OCI-LY1 (cell line): ENCODE data around the gene SERP1.

Experiments
- H2AFZ ChIP-seq: fragments of 200-600 bp; sonication (generic), shearing (Covaris generic); 2 replicates; pipeline ENCODE4 v1.6.0; 2014; ENCODE audit warnings: antibody characterized with exemption, mild to moderate bottlenecking, low read length
- H3F3A ChIP-seq: fragments of 200-600 bp; sonication (generic), shearing (Covaris generic); 2 replicates; pipeline ENCODE4 v1.6.0; 2014; ENCODE audit warnings: mild to moderate bottlenecking, antibody characterized with exemption, low read length, moderate library complexity; ENCODE audit not compliant: insufficient read depth
- H3K27ac ChIP-seq: fragments of 200-600 bp; sonication (generic); 2 replicates; pipeline ENCODE4 v1.5.1; 2014; ENCODE audit warnings: low read length, mixed run types, mild to moderate bottlenecking, low read depth; ENCODE audit not compliant: poor library complexity, severe bottlenecking
- H3K27me3 ChIP-seq: fragments of 200-600 bp; sonication (generic); 2 replicates; pipeline ENCODE4 v1.6.0; 2014; ENCODE audit warnings: antibody characterized with exemption, mild to moderate bottlenecking, low read length, moderate library complexity; ENCODE audit not compliant: insufficient read depth
- H3K36me3 ChIP-seq: fragments of 200-600 bp; sonication (generic); 2 replicates; pipeline ENCODE4 v1.6.1; 2014; ENCODE audit warnings: mild to moderate bottlenecking, antibody characterized with exemption, low read length, moderate library complexity, mixed read lengths; ENCODE audit not compliant: insufficient read depth
- H3K4me1 ChIP-seq: fragments of 200-600 bp; sonication (generic); 2 replicates; pipeline ENCODE4 v1.5.1; 2014; ENCODE audit warnings: mild to moderate bottlenecking, low read length, moderate library complexity; ENCODE audit not compliant: insufficient read depth, severe bottlenecking
- H3K4me2 ChIP-seq: fragments of 200-600 bp; sonication (generic), shearing (Covaris generic); 2 replicates; pipeline ENCODE4 v1.6.1; 2014; ENCODE audit warnings: low read length
- H3K4me3 ChIP-seq: fragments of 200-600 bp; sonication (generic); 2 replicates; pipeline ENCODE4 v1.5.1; 2014; ENCODE audit warnings: low read length, low read depth, mild to moderate bottlenecking, mixed read lengths; ENCODE audit not compliant: poor library complexity, severe bottlenecking
- H3K79me2 ChIP-seq: fragments of 200-600 bp; shearing (Covaris generic); 2 replicates; pipeline ENCODE4 v1.6.1; 2016; ENCODE audit warnings: mixed run types, low read length, mixed read lengths; ENCODE audit not compliant: insufficient read depth
- H3K9ac ChIP-seq: fragments of 200-600 bp; sonication (generic), shearing (Covaris generic); 2 replicates; pipeline ENCODE4 v1.6.1; 2014; ENCODE audit warnings: mild to moderate bottlenecking, low read length, mixed read lengths
- H3K9me2 ChIP-seq: fragments of 200-600 bp; sonication (generic), shearing (Covaris generic); 2 replicates; pipeline ENCODE4 v1.6.1; 2014; ENCODE audit warnings: low read depth, mild to moderate bottlenecking, low read length, mixed read lengths
- H3K9me3 ChIP-seq: fragments of 200-600 bp; shearing (Covaris generic); 2 replicates; pipeline ENCODE4 v1.6.1; 2014; ENCODE audit warnings: low read length, mixed read lengths
- H4K20me1 ChIP-seq: fragments of 200-600 bp; sonication (generic), shearing (Covaris generic); 2 replicates; pipeline ENCODE4 v1.6.0; 2016; ENCODE audit warnings: mild to moderate bottlenecking, low read length; ENCODE audit not compliant: insufficient read depth
- CTCF ChIP-seq: fragments of 200-600 bp; sonication (generic), shearing (Covaris generic); IDR thresholded peaks from 2 replicates; pipeline ENCODE4 v1.5.1; 2017; ENCODE audit warnings: mild to moderate bottlenecking, antibody characterized with exemption, low read length, moderate library complexity, mixed read lengths
- EZH2 ChIP-seq: fragments of 200-600 bp; sonication (generic), shearing (Covaris generic); IDR thresholded peaks from 2 replicates; pipeline ENCODE4 v1.8.0; 2017; ENCODE audit warnings: borderline replicate concordance, mixed run types, mild to moderate bottlenecking, antibody characterized with exemption, low read length, moderate library complexity, mixed read lengths

The SERP1 gene

GRCh38 chr3:150495563-150496168 is 50.6 kb downstream of the SERP1 start:
- Histone ChIP-seq H3F3A (no peaks in the 10 kb centered on the region), H3K79me2 (no peaks in the 10 kb centered on the region), H3K9me2 (no peaks in the 10 kb centered on the region), H3K4me2 (no peak overlapping the region), H3K36me3 (no peaks in the 10 kb centered on the region; the same call in 1 of the 2 replicates), H3K27me3 (no peaks in the 10 kb centered on the region), H3K9ac (no peak overlapping the region), H3K4me3 (no peak overlapping the region), H4K20me1 (no peaks in the 10 kb centered on the region), H3K9me3 (no peaks in the 10 kb centered on the region), H3K27ac (no peak overlapping the region), H2AFZ (no peak overlapping the region), H3K4me1 (no peaks in the 10 kb centered on the region)
- TF ChIP-seq CTCF (peak; percentile 94), EZH2 (no peak)

- H3K4me2 ChIP-seq = no peak overlapping the region
- TF ChIP-seq EZH2 (no peak), CTCF (no peak)
- no peaks in the 10 kb centered on the region for H3K36me3 ChIP-seq
- H3K79me2 ChIP-seq = no peaks in the 10 kb centered on the region
- H3K27ac ChIP-seq = no peak overlapping the region
- no peaks in the 10 kb centered on the region for H3K4me1 ChIP-seq
- no peaks in the 10 kb centered on the region for H3K9me3 ChIP-seq
- no peaks in the 10 kb centered on the region for H4K20me1 ChIP-seq
- H3K9ac ChIP-seq = no peak overlapping the region
- H3K4me3 ChIP-seq = no peak overlapping the region
- no peak overlapping the region for H2AFZ ChIP-seq
- H3F3A ChIP-seq = no peaks in the 10 kb centered on the region
- H3K9me2 ChIP-seq = no peaks in the 10 kb centered on the region
- H3K27me3 ChIP-seq = no peaks in the 10 kb centered on the region
Measured at GRCh38 chr3:150495149-150495548, 51.1 kb downstream of the SERP1 start.

GRCh38 chr3:150494411-150494977 is 51.8 kb downstream of the SERP1 start:
- H3K27ac ChIP-seq = no peak overlapping the region

More at GRCh38 chr3:150494411-150494977, 51.8 kb downstream of the SERP1 start:
- H3K36me3 ChIP-seq = no peaks in the 10 kb centered on the region
- H3K4me1 ChIP-seq = no peaks in the 10 kb centered on the region
- no peaks in the 10 kb centered on the region for H3K9me3 ChIP-seq
- no peak overlapping the region for H3K9ac ChIP-seq
- H3K9me2 ChIP-seq = no peaks in the 10 kb centered on the region
- no peaks in the 10 kb centered on the region for H3F3A ChIP-seq
- no peak overlapping the region for H2AFZ ChIP-seq
- H4K20me1 ChIP-seq = no peaks in the 10 kb centered on the region
- H3K4me2 ChIP-seq = no peak overlapping the region
- no peak overlapping the region for H3K4me3 ChIP-seq
- TF ChIP-seq EZH2 (no peak), CTCF (no peak)
- H3K79me2 ChIP-seq = no peaks in the 10 kb centered on the region
- no peaks in the 10 kb centered on the region for H3K27me3 ChIP-seq
